GM21825 (cell line): Measurements from ENCODE around the gene AFF3.

ENCODE experiments used
- ATAC-seq: cut with Tn5 transposase; IDR thresholded peaks from one replicate; pipeline ENCODE4 v1.9.1; 2021; ENCODE audit warnings: mild to moderate bottlenecking, moderate library complexity; ENCODE audit not compliant: unreplicated experiment

AFF3 gene

GRCh38 chr2:99622534-99622933, 519.9 kb downstream of the AFF3 start:
- ATAC-seq = no peak

GRCh38 chr2:99621774-99622173, 520.6 kb downstream of the AFF3 start:
- no peak for ATAC-seq

- ATAC-seq = no peak
Observed at GRCh38 chr2:99621106-99621505, 521.3 kb downstream of the AFF3 start.

GRCh38 chr2:99619151-99619550, 523.2 kb downstream of the AFF3 start:
- no peak for ATAC-seq

- no peak for ATAC-seq
Observed at GRCh38 chr2:99618579-99619097, 523.8 kb downstream of the AFF3 start.

- ATAC-seq = no peak
Observed at GRCh38 chr2:99617811-99618210, 524.6 kb downstream of the AFF3 start.

- no peak for ATAC-seq
Observed at GRCh38 chr2:99615247-99615771, 527.1 kb downstream of the AFF3 start.

- no peak for ATAC-seq
Observed at GRCh38 chr2:99613980-99614379, 528.4 kb downstream of the AFF3 start.

- no peak for ATAC-seq
Observed at GRCh38 chr2:99611786-99612185, 530.6 kb downstream of the AFF3 start.

GRCh38 chr2:99611034-99611433, 531.4 kb downstream of the AFF3 start:
- ATAC-seq = no peak

- ATAC-seq = no peak
Observed at GRCh38 chr2:99609851-99610381, 532.5 kb downstream of the AFF3 start.

GRCh38 chr2:99608861-99609260, 533.5 kb downstream of the AFF3 start:
- no peak for ATAC-seq

GRCh38 chr2:99607861-99608491, 534.4 kb downstream of the AFF3 start:
- no peak for ATAC-seq

- no peak for ATAC-seq
Observed at GRCh38 chr2:99607454-99607853, 534.9 kb downstream of the AFF3 start.

- no peak for ATAC-seq
Observed at GRCh38 chr2:99605036-99605435, 537.4 kb downstream of the AFF3 start.

- no peak for ATAC-seq
Observed at GRCh38 chr2:99602476-99602875, 539.9 kb downstream of the AFF3 start.

GRCh38 chr2:99600981-99601651, 541.3 kb downstream of the AFF3 start:
- no peak for ATAC-seq

GRCh38 chr2:99598441-99598840, 543.9 kb downstream of the AFF3 start:
- no peak for ATAC-seq

GRCh38 chr2:99597616-99598015, 544.8 kb downstream of the AFF3 start:
- ATAC-seq = no peak

GRCh38 chr2:99595373-99595772, 547.0 kb downstream of the AFF3 start:
- ATAC-seq = no peak

- ATAC-seq = no peak
Observed at GRCh38 chr2:99593692-99594427, 548.5 kb downstream of the AFF3 start.
